Measurements from ENCODE around the gene CARD10. TPM values are rescaled to one million over a fixed set of nuclear protein-coding genes. Genes with fewer than 3 reads are reported as not detected.

Gene CARD10
- polyA plus RNA-seq, 1 donor (not counting 4 experiments of a cell fraction or from before 2014, with no cell fraction given): 32.2 TPM

GRCh38 chr22:37503183-37503683 is 16.0 kb downstream of the CARD10 start:
- Histone ChIP-seq H3K9me1 (ENCODE audit: control insufficient read depth, extremely low read depth, insufficient read depth, low read length) (no peaks in the 10 kb centered on the region), H3K4me1 (ENCODE audit: control insufficient read depth, extremely low read depth, insufficient read depth, low read length) (peaks cover 19% of the 10 kb centered on the region), H3K27ac (ENCODE audit: control insufficient read depth, insufficient read depth, low read length) (no peak overlapping the region), H3K36me3 (ENCODE audit: control insufficient read depth in 2 of 2, extremely low read depth in 1 of 2, insufficient read depth in 2 of 2, low read length in 2 of 2) (peaks cover 62 to 83% of the 10 kb centered on the region in 2 experiments), H3K9me3 (ENCODE audit: control insufficient read depth, low read depth, low read length) (no peaks in the 10 kb centered on the region), H4K20me1 (ENCODE audit: control insufficient read depth, extremely low read depth, insufficient read depth, low read length) (peaks cover 28% of the 10 kb centered on the region), H3K9ac (ENCODE audit: control insufficient read depth, extremely low read depth, insufficient read depth, low read length) (no peak overlapping the region), H2AFZ (ENCODE audit: control insufficient read depth, low read length) (no peak overlapping the region), H3K4me2 (ENCODE audit: control insufficient read depth, extremely low read depth, insufficient read depth, low read depth, low read length) (no peak overlapping the region), H3K79me2 (ENCODE audit: control insufficient read depth, insufficient read depth, low read length) (peaks cover 89% of the 10 kb centered on the region), H3K4me3 (ENCODE audit: control insufficient read depth in 2 of 3, extremely low read depth in 1 of 3, insufficient read depth in 2 of 3, low read depth in 1 of 3, low read length in 3 of 3) (no peak overlapping the region), H3K27me3 (ENCODE audit: control insufficient read depth, extremely low read depth, insufficient read depth, low read length) (no peaks in the 10 kb centered on the region)
- no peak for FAIRE-seq
- dilution Hi-C loops (cut with MboI; ENCODE audit: extremely low pct_ligation_motif_present, low sequenced_read_pairs): no loop called here
- DNase-seq (ENCODE audit: low read depth, low spot score): no peak
- TF ChIP-seq CTCF (optimal IDR thresholded peaks at IDR 0.05 in 1 of 3, IDR thresholded peaks at IDR 0.05 in 1 of 3, conservative IDR thresholded peaks at IDR 0.05 in 1 of 3; ENCODE audit: extremely low read depth in 1 of 3, insufficient read depth in 2 of 3, low read length in 3 of 3): no peak
- TF ChIP-seq EZH2 (IDR thresholded peaks at IDR 0.05; ENCODE audit: low read length): no peak

GRCh38 chr22:37502342-37503182 is 16.7 kb downstream of the CARD10 start:
- peaks cover 85% of the 10 kb centered on the region for H3K79me2 ChIP-seq (ENCODE audit: control insufficient read depth, insufficient read depth, low read length)
- peaks cover 33% of the 10 kb centered on the region for H4K20me1 ChIP-seq (ENCODE audit: control insufficient read depth, extremely low read depth, insufficient read depth, low read length)
- no peak for TF ChIP-seq CTCF (optimal IDR thresholded peaks at IDR 0.05 in 1 of 3, IDR thresholded peaks at IDR 0.05 in 1 of 3, conservative IDR thresholded peaks at IDR 0.05 in 1 of 3; ENCODE audit: extremely low read depth in 1 of 3, insufficient read depth in 2 of 3, low read length in 3 of 3)
- no peak for TF ChIP-seq EZH2 (IDR thresholded peaks at IDR 0.05; ENCODE audit: low read length)
- peaks cover 3% of the 10 kb centered on the region for H3K9me1 ChIP-seq (ENCODE audit: control insufficient read depth, extremely low read depth, insufficient read depth, low read length)
- H3K9me3 ChIP-seq (ENCODE audit: control insufficient read depth, low read depth, low read length): no peaks in the 10 kb centered on the region
- H3K9ac ChIP-seq (ENCODE audit: control insufficient read depth, extremely low read depth, insufficient read depth, low read length): no peak overlapping the region
- no peaks in the 10 kb centered on the region for H3K27me3 ChIP-seq (ENCODE audit: control insufficient read depth, extremely low read depth, insufficient read depth, low read length)
- DNase-seq (ENCODE audit: low read depth, low spot score) (no peak), FAIRE-seq (no peak)
- peaks cover 59 to 87% of the 10 kb centered on the region in 2 experiments for H3K36me3 ChIP-seq (ENCODE audit: control insufficient read depth in 2 of 2, extremely low read depth in 1 of 2, insufficient read depth in 2 of 2, low read length in 2 of 2)
- H3K4me1 ChIP-seq (ENCODE audit: control insufficient read depth, extremely low read depth, insufficient read depth, low read length): peaks cover 25% of the 10 kb centered on the region
- H3K4me2 ChIP-seq (ENCODE audit: control insufficient read depth, extremely low read depth, insufficient read depth, low read depth, low read length): no peak overlapping the region
- no peak overlapping the region for H2AFZ ChIP-seq (ENCODE audit: control insufficient read depth, low read length)
- H3K27ac ChIP-seq (ENCODE audit: control insufficient read depth, insufficient read depth, low read length): no peak overlapping the region
- H3K4me3 ChIP-seq (ENCODE audit: control insufficient read depth in 2 of 3, extremely low read depth in 1 of 3, insufficient read depth in 2 of 3, low read depth in 1 of 3, low read length in 3 of 3): no peak overlapping the region
- dilution Hi-C loops (cut with MboI; ENCODE audit: extremely low pct_ligation_motif_present, low sequenced_read_pairs): no loop called here

Data from keratinocyte (primary cell).